HG02852 (cell line): ENCODE results near the gene ARFGAP1.
"Not testable (repeated sequence)": the region's sequence is repeated elsewhere in the genome, so short reads cannot be mapped to it uniquely, and the experiment has no call there.

Source experiments
- ATAC-seq: cut with Tn5 transposase; IDR thresholded peaks from one replicate; pipeline ENCODE4 v1.9.1; 2021; ENCODE audit warnings: mild to moderate bottlenecking, moderate library complexity; ENCODE audit not compliant: unreplicated experiment

Gene ARFGAP1

DNA sequence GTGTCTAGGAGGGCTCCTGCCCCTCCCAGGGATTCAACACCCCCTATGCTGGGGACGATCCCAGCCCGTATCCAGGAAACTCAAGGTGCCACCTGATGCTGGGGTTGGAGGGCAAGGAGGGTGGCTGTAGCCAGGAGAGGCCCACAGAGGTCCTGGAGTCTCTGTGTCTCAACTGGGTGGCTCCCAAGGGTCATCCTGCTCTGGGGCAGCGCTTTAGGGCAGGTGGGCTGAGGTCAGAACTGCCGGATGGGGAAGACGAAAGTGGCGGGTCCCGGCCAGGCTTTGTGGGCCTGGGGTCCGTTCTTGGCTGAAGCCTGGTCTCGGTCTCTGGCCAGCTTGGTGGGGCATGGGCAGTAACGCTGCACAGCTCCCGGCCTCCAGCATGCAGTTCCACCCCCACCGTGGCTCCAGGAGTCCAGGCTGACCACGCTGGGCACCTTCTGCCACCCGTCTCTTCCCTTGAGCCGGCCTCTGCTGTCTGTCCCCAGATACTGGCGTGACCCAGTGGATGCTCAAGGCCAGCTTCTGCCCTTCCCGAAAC lies 17.6 kb downstream of the ARFGAP1 start:
- no peak for ATAC-seq

DNA sequence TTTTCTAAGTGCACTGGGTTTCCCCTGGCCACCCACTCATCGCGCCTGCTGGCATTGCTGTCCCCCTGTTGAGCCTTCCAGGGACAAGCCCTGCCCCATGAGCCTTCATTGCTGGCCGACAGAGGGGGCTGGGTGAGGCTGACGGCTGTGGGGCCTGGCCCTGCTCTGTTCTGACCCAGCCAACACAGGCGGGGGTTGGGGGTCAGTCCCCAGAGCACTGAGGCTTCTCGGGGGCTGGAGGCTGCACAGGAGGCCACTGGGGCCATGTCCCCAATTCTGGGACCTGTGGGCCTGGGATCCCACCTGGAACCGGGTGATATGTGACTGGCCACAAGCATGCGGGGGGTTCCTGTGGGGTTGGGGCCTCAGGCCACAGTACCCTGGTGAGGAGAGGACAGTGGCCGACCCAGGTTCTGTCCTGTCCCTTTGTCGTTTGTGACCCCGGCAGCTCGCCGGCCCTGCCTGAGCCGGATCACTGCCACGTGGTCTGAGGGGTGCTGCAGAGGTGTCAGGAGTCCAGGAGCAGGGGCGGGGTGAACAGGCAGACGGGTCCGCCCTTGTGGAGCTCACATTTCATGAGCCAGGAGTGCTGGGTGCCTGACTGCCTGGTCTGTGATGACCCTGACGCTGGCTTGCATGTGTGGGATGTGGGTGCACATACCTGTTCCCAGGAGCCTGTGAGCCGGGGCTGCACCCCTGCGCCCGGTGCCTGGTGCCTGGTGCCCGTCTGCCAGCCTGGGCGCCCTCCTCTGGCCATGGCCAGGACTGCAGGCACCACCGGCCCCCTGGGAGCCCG lies 18.3 kb downstream of the ARFGAP1 start:
- ATAC-seq = no peak

DNA sequence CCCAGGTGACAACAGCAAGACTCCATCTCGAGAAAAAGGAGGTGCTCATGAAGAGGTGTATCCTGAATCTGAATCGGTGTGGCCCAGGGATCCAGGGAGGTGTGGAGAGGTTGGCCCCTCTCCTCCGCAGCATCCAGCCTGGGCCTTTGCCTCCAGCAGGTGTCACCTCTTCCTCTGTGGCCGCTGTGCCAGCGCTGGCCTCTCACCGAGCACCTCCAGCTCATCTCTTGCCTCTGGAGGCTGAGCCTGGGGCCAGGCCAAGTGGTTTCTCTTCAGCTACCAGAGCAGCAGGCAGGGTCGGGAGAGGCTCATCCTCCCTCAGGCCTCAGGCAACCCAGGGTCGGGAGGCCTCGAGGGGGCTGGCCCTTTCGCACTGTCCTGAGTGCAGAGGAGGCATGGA lies 19.2 kb downstream of the ARFGAP1 start:
- ATAC-seq = no peak

- no peak for ATAC-seq
Observed at GRCh38 chr20:63292292-63292701, 19.7 kb downstream of the ARFGAP1 start.

GRCh38 chr20:63292904-63293303 lies 20.3 kb downstream of the ARFGAP1 start, which contains the start of gene COL20A1:
Gene COL20A1 (plus strand): TSS chr20:63293186. CDS start chr20:63295108, 1,922 bp downstream.
- no peak for ATAC-seq

GRCh38 chr20:63293456-63293855 lies 20.8 kb downstream of the ARFGAP1 start:
- ATAC-seq = no peak

DNA sequence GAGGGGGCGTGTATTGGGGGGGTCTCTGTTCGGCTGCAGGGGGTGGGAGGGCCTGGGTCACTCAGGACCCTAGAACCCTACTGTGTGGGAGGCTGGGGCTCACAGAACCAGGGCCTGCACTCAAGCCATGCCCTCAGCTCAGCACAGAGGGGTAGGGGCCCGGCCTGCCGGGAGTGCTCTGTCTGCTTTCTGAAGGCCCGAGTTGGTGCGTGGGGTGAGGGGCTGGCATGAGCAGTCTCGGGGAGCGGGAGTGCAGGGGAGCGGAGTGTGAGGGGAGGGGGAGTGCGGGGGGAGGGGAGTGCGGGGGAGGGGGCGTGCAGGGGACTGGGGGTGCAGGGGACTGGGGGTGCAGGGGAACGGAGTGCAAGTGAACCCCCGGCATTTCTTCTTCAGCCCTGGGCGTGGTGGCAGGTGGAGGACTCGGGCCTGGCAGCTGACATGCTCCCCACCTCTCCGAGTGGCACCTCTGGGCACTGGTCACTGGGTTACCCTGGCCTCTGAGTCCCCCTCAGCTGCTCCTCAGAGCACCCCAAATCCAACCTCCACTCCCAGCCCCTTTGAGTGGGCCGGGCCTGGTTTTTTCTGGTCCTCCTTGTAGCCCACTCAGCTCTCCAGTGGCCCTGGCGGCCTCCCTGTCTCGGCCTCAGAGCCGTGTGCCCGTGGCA lies 21.4 kb downstream of the ARFGAP1 start:
- no peak for ATAC-seq

DNA sequence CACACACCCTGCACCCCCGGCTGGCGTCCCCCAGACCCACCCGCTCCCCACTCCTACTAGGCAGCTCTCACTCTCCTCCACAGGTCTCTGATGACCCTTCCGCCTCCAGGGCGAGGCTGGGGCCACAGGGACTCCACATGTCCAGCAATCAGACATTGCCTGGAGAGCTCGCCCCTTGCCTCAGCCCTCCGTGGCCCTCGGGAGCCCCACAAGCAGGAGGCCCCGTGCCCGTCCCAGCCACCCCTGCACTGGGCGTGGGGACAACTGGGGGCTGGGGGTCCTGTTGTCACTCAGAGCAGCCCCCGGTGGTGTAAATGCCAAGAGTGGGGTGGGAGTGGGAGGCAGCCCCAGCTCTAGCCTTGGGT lies 21.9 kb downstream of the ARFGAP1 start:
- no peak for ATAC-seq

- ATAC-seq = no peak
Observed at GRCh38 chr20:63295018-63295417, 22.4 kb downstream of the ARFGAP1 start.

GRCh38 chr20:63295422-63295821 lies 22.8 kb downstream of the ARFGAP1 start:
- ATAC-seq = no peak

DNA sequence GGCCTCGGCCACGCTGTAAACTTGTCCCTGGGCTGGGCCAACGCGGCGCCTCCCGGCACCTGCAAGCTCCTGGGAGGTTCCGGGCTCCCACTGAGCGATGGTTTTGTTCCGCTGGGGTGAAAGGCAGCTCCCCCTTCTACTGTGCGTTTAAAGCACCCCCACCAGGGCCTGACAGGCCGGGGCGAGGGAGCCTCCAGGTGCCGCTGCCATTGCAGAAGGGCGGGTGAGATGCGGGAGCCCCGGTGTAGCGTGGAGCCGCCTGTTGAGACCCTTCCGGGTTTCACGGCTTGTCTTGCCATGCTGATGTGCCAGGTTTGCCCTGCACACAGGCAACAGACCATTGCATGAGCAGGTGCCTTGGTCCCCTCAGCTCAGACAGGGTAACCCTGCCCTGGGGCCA lies 23.2 kb downstream of the ARFGAP1 start:
- ATAC-seq = no peak

GRCh38 chr20:63296531-63297299 lies 24.1 kb downstream of the ARFGAP1 start:
- no peak for ATAC-seq

DNA sequence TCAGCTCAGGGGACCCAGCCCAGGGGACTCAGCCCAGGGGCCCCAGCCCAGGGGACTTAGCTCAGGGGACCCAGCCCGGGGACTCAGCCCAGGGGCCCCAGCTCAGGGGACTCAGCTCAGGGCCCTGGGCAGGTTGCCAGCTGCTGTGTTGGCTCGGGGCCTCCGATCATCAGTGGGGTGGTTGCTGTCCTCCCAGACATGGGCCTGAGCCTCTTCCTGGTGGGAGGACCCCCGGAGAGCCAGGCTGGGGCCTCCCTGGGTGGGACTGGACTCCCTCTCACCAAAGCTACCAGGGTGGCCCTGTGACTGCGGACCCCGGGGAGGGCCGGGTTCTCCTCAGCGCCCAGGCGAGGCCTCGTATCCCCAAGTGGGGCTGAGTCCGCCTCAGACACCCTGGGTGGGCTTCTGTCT lies 24.8 kb downstream of the ARFGAP1 start:
- no peak for ATAC-seq

- no peak for ATAC-seq
Observed at GRCh38 chr20:63297796-63298572, 25.4 kb downstream of the ARFGAP1 start.

- no peak for ATAC-seq
Observed at GRCh38 chr20:63298731-63299312, 26.2 kb downstream of the ARFGAP1 start.

- no peak for ATAC-seq
Observed at GRCh38 chr20:63301671-63302070, 29.1 kb downstream of the ARFGAP1 start.

DNA sequence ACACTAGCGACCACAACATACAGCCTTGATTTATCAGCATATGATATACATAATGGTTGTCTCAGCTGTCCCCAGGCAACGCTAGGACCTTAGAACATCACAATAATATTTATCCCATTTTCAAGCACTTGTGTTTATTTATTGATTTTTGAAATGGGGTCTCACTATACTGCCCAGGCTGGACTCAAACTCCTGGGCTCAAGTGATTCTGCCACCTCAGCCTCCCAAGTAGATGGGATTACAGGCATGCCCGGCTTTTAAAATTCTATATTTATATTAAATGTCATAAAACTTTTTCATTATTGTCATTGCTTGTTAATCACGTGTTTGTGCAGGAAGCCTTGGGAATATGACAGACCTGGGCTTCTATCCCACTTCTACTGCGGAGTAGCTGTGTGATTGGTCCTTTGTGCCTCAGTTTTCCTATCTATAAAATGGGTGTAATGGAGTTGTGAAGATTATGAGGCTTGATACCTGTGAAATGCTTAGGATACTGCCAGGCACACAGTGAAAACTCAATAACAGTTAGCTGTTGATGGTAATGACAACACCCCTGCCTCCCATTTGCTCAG lies 30.6 kb downstream of the ARFGAP1 start:
- no peak for ATAC-seq

GRCh38 chr20:63305393-63305792 lies 32.8 kb downstream of the ARFGAP1 start:
- ATAC-seq = no peak

- not testable (repeated sequence) for ATAC-seq
Observed at GRCh38 chr20:63305933-63306672, 33.5 kb downstream of the ARFGAP1 start.
